HG03457 (cell line): ENCODE data around the gene TMEM119.
"Not testable (repeated sequence)": the region's sequence is repeated elsewhere in the genome, so short reads cannot be mapped to it uniquely, and the experiment has no call there.

ENCODE experiments used
- ATAC-seq: cut with Tn5 transposase; IDR thresholded peaks from one replicate; pipeline ENCODE4 v1.9.1; 2021; ENCODE audit warnings: moderate number of reproducible peaks; ENCODE audit not compliant: unreplicated experiment

Gene TMEM119

GRCh38 chr12:108586306-108586705 lies 11.6 kb downstream of the TMEM119 start:
- no peak for ATAC-seq

- ATAC-seq, result no peak
These were observed 12.0 kb downstream of the TMEM119 start for GRCh38 chr12:108585864-108586263.

- ATAC-seq, result no peak
These were observed 13.3 kb downstream of the TMEM119 start for GRCh38 chr12:108584456-108585065.

GRCh38 chr12:108583991-108584390 lies 13.9 kb downstream of the TMEM119 start:
- ATAC-seq, result no peak

- ATAC-seq, result no peak
These were observed 14.7 kb downstream of the TMEM119 start for GRCh38 chr12:108582978-108583770.

GRCh38 chr12:108582509-108582908 lies 15.4 kb downstream of the TMEM119 start:
- ATAC-seq, result no peak

GRCh38 chr12:108581311-108582227 lies 16.3 kb downstream of the TMEM119 start:
- no peak for ATAC-seq

GRCh38 chr12:108580531-108580930 lies 17.4 kb downstream of the TMEM119 start:
- no peak for ATAC-seq

- ATAC-seq, result no peak
These were observed 19.1 kb downstream of the TMEM119 start for GRCh38 chr12:108578813-108579212.

- ATAC-seq, result no peak
These were observed 19.6 kb downstream of the TMEM119 start for GRCh38 chr12:108578264-108578663.

GRCh38 chr12:108577458-108577857 lies 20.4 kb downstream of the TMEM119 start:
- ATAC-seq, result no peak

- no peak for ATAC-seq
These were observed 21.1 kb downstream of the TMEM119 start for GRCh38 chr12:108576660-108577234.

- no peak for ATAC-seq
These were observed 22.5 kb downstream of the TMEM119 start for GRCh38 chr12:108575199-108575912.

- ATAC-seq, result not testable (repeated sequence)
These were observed 23.6 kb downstream of the TMEM119 start for GRCh38 chr12:108574276-108574675.

- no peak for ATAC-seq
These were observed 24.6 kb downstream of the TMEM119 start for GRCh38 chr12:108573317-108573716.

GRCh38 chr12:108572166-108572790 lies 25.6 kb downstream of the TMEM119 start:
- no peak for ATAC-seq

GRCh38 chr12:108571609-108572165 lies 26.2 kb downstream of the TMEM119 start:
- no peak for ATAC-seq

- no peak for ATAC-seq
These were observed 26.9 kb downstream of the TMEM119 start for GRCh38 chr12:108570743-108571608.
